ENCODE data around the gene MAD1L1. TPM values are rescaled to one million over a fixed set of nuclear protein-coding genes. Genes with fewer than 3 reads are reported as not detected.

MAD1L1 gene
- total RNA-seq, 1 experiment from 2014 or later = 43.8 TPM

- no peak overlapping the region; the same call in 1 of the 2 replicates for H3K27ac Mint-ChIP-seq
- no peak for ATAC-seq
- ChIA-PET CTCF (no interaction called here), POLR2A (no interaction called here)
- no peaks in the 10 kb centered on the region for H3K9me3 Mint-ChIP-seq
- TF ChIP-seq FOXK1 (CRISPR knock-in tag; IDR thresholded peaks at IDR 0.05) = no peak
- TF ChIP-seq ZNF423 (CRISPR knock-in tag; IDR thresholded peaks at IDR 0.05) = no peak
- no peak for TF ChIP-seq NFYB (CRISPR knock-in tag; conservative IDR thresholded peaks at IDR 0.05; ENCODE audit: low read depth)
- no peak for TF ChIP-seq STAT6 (CRISPR knock-in tag; conservative IDR thresholded peaks at IDR 0.05; ENCODE audit: low read depth)
- TF ChIP-seq ZNF263 (CRISPR knock-in tag; IDR thresholded peaks at IDR 0.05; ENCODE audit: low read depth) = no peak
- no peak for TF ChIP-seq ZNF425 (CRISPR knock-in tag; conservative IDR thresholded peaks at IDR 0.05)
- no peak for TF ChIP-seq TCF7 (CRISPR knock-in tag; IDR thresholded peaks at IDR 0.05; ENCODE audit: low read depth)
- TF ChIP-seq FOXJ3 (CRISPR knock-in tag; IDR thresholded peaks at IDR 0.05; ENCODE audit: borderline replicate concordance) = no peak
- no peak for TF ChIP-seq MLX (CRISPR knock-in tag; IDR thresholded peaks at IDR 0.05)
- TF ChIP-seq SOX15 (CRISPR knock-in tag; IDR thresholded peaks at IDR 0.05) = no peak
- DNase-seq (ENCODE audit: low spot score) = no peak
- H3K4me3 Mint-ChIP-seq = no peak overlapping the region
- H3K27me3 Mint-ChIP-seq (ENCODE audit: low read depth) = no peaks in the 10 kb centered on the region
- H3K4me1 Mint-ChIP-seq = no peaks in the 10 kb centered on the region
- H3K36me3 Mint-ChIP-seq = no peaks in the 10 kb centered on the region; the same call in 1 of the 2 replicates
Measured at GRCh38 chr7:1968397-1969111, 264.2 kb downstream of the MAD1L1 start.

GRCh38 chr7:1967512-1968396, 265.0 kb downstream of the MAD1L1 start:
- ChIA-PET CTCF (no interaction called here), POLR2A (no interaction called here)
- Mint-ChIP-seq H3K9me3 (no peaks in the 10 kb centered on the region), H3K4me3 (no peak overlapping the region), H3K27ac (peak overlapping the region; percentile 72; the same call in 1 of the 2 replicates), H3K36me3 (no peaks in the 10 kb centered on the region; the same call in 1 of the 2 replicates), H3K4me1 (no peaks in the 10 kb centered on the region), H3K27me3 (ENCODE audit: low read depth) (no peaks in the 10 kb centered on the region)
- DNase-seq (ENCODE audit: low spot score) = no peak
- TF ChIP-seq ESRRA (CRISPR knock-in tag; IDR thresholded peaks at IDR 0.05; ENCODE audit: borderline replicate concordance) (no peak), ATF2 (CRISPR knock-in tag; IDR thresholded peaks at IDR 0.05; ENCODE audit: borderline replicate concordance, low read depth) (no peak), HMGXB4 (CRISPR knock-in tag; IDR thresholded peaks at IDR 0.05) (no peak), ZNF396 (CRISPR knock-in tag; IDR thresholded peaks at IDR 0.05; ENCODE audit: borderline replicate concordance) (no peak), MLX (CRISPR knock-in tag; IDR thresholded peaks at IDR 0.05) (no peak), ATF6 (CRISPR knock-in tag; IDR thresholded peaks at IDR 0.05) (no peak), GRHL2 (CRISPR knock-in tag; IDR thresholded peaks at IDR 0.05; ENCODE audit: insufficient replicate concordance, severe bottlenecking) (no peak), NFYB (CRISPR knock-in tag; conservative IDR thresholded peaks at IDR 0.05; ENCODE audit: low read depth) (no peak)
- ATAC-seq = no peak
